GM10847 (cell line): ENCODE results near the gene GHRHR.

ENCODE experiments used
- POLR2A ChIP-seq: IDR thresholded peaks from 2 replicates; pipeline ENCODE4 v1.6.1; 2011; ENCODE audit not compliant: insufficient read length; ENCODE audit errors: extremely low read depth

GHRHR gene

GRCh38 chr7:30971440-30971839, 7.7 kb downstream of the GHRHR start:
- TF ChIP-seq POLR2A, result no peak

GRCh38 chr7:30971840-30972563, 8.2 kb downstream of the GHRHR start:
- no peak for TF ChIP-seq POLR2A

GRCh38 chr7:30973292-30973691, 9.5 kb downstream of the GHRHR start:
- TF ChIP-seq POLR2A, result no peak

- no peak for TF ChIP-seq POLR2A
These were observed 10.2 kb downstream of the GHRHR start for GRCh38 chr7:30973791-30974604.

GRCh38 chr7:30974605-30975255, 11.0 kb downstream of the GHRHR start:
- no peak for TF ChIP-seq POLR2A

GRCh38 chr7:30975256-30975899, 11.6 kb downstream of the GHRHR start:
- TF ChIP-seq POLR2A, result no peak

GRCh38 chr7:30976381-30976780, 12.6 kb downstream of the GHRHR start:
- TF ChIP-seq POLR2A, result no peak

- no peak for TF ChIP-seq POLR2A
These were observed 13.5 kb downstream of the GHRHR start for GRCh38 chr7:30977222-30977621.

- TF ChIP-seq POLR2A, result no peak
These were observed 14.3 kb downstream of the GHRHR start for GRCh38 chr7:30977896-30978564.

- TF ChIP-seq POLR2A, result no peak
These were observed 15.3 kb downstream of the GHRHR start for GRCh38 chr7:30979027-30979426.

- TF ChIP-seq POLR2A, result no peak
These were observed 16.4 kb downstream of the GHRHR start for GRCh38 chr7:30980194-30980593.

- TF ChIP-seq POLR2A, result no peak
These were observed 17.0 kb downstream of the GHRHR start for GRCh38 chr7:30980751-30981150.

GRCh38 chr7:30983042-30983913, 19.5 kb downstream of the GHRHR start:
- no peak for TF ChIP-seq POLR2A

GRCh38 chr7:30983914-30984247, 20.1 kb downstream of the GHRHR start:
- no peak for TF ChIP-seq POLR2A
